Measurements from ENCODE around the gene OSTF1.
A peak's percentile ranks its signal among the peaks of the same experiment; 100 is the strongest.

Gene OSTF1

DNA sequence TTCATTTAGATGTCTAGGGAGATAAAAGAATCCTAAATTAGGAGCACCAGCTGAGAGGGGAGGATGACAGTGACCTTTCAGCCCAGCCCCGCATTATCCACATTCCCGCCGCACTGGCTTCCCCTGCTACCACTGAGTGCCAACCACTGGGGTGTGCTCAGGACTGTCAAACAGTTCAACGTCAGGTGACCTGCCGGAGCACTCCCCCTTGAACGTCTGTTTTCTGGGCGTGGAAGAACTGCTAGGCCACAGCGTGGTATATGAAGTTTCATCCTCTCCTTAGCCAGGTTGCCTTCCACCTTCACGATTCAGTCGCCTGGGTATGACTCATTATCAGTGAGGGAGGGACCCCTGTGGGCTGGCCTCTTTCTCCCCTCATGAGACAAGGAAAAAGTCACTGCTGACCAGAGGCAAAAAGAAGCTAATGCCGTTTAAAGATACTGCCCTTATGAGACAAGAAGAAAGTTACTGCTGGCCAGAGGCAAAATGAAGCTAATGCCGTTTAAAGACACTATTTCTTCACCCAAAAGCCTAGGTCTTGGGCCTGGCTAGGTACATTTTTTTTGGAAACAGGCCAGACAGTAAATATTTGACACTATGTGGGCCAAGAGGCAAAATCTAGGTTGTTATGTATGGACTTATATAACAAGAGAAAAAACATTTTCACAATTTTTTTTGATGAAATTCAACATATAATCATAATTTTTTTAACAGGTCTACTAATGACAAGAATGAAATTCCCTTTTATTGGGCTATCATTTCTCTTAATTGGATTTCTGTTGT, 4.9 kb upstream of the OSTF1 start:
- H3K9ac ChIP-seq (ENCODE audit: low read length in 5 of 5) = no peak overlapping the region
- no peaks in the 10 kb centered on the region for H3K27me3 ChIP-seq (ENCODE audit: control insufficient read depth in 5 of 5, insufficient read depth in 4 of 5, low read length in 5 of 5)
- peak overlapping the region; percentile 48 for H3K27ac ChIP-seq (ENCODE audit: low read depth, low read length)
- H3K9me3 ChIP-seq (ENCODE audit: control insufficient read depth in 5 of 5, low read length in 5 of 5) = no peaks in the 10 kb centered on the region
- no peak overlapping the region for H3K4me3 ChIP-seq (ENCODE audit: low read depth in 1 of 5, low read length in 5 of 5)
- H3K4me1 ChIP-seq (ENCODE audit: control insufficient read depth in 5 of 5, insufficient read depth in 5 of 5, low read length in 5 of 5) = peaks cover 0 to 39% (median 39%) of the 10 kb centered on the region in 5 donors
- peaks cover 5 to 30% (median 14%) of the 10 kb centered on the region in 5 donors for H3K36me3 ChIP-seq (ENCODE audit: control insufficient read depth in 5 of 5, insufficient read depth in 5 of 5, low read length in 5 of 5)

DNA sequence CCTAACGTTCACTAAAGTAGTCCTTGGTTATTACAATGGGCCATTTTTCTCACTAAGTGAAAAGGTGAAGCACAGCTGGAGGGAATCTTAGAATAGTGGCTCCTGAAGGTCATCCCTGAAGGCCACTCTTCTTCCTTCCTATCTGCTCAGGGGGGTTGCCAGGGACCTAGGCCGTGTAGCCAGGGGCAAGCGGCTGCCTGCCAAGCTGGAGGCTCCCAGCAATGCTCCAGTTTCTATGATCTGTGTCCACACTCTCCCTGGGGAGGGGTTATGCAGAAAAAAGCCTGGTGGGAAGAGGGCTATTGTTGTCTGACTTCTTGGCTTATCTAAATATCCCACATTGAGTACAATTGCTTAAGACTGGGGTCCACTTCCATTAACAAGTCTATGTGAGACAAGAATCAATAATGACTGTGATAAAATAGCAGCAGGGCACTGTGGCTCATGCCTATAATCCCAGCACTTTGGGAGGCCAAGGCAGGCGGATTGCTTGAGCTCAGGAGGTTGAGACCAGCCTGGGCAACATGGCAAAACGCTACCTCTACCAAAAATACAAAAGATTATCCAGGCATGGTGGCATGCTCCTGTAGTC, 4.1 kb upstream of the OSTF1 start:
- Histone ChIP-seq H3K27ac (ENCODE audit: low read depth, low read length) (peak overlapping the region; percentile 48), H3K4me3 (ENCODE audit: low read depth in 1 of 5, low read length in 5 of 5) (no peak overlapping the region), H3K9ac (ENCODE audit: low read length in 5 of 5) (peak overlapping the region in 1 of 5 donors; percentile 44), H3K9me3 (ENCODE audit: control insufficient read depth in 5 of 5, low read length in 5 of 5) (no peaks in the 10 kb centered on the region), H3K36me3 (ENCODE audit: control insufficient read depth in 5 of 5, insufficient read depth in 5 of 5, low read length in 5 of 5) (peaks cover 5 to 30% (median 14%) of the 10 kb centered on the region in 5 donors), H3K4me1 (ENCODE audit: control insufficient read depth in 5 of 5, insufficient read depth in 5 of 5, low read length in 5 of 5) (peaks cover 0 to 40% (median 39%) of the 10 kb centered on the region in 5 donors), H3K27me3 (ENCODE audit: control insufficient read depth in 5 of 5, insufficient read depth in 4 of 5, low read length in 5 of 5) (no peaks in the 10 kb centered on the region)

DNA sequence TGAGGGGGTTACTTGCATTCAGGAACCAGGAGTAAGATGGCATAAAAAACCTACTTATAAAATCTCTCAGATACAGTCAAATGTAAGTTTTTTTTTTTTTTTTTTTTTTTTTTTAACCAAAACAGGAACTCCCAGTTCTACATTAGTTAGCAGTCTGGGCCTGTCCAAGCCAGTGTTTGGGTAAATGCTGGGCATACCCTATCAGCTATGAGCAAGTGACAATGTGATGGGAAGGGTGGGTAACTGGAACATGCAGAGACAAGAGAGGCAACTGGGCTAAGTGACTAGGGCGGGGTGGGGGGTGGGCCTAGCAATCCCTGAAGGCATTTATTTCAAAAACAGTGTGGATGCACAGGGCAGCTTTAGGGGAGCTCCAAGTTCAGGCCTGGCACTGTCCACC, 2.7 kb upstream of the OSTF1 start:
- peaks cover 0 to 55% (median 52%) of the 10 kb centered on the region in 5 donors for H3K4me1 ChIP-seq (ENCODE audit: control insufficient read depth in 5 of 5, insufficient read depth in 5 of 5, low read length in 5 of 5)
- H3K27me3 ChIP-seq (ENCODE audit: control insufficient read depth in 5 of 5, insufficient read depth in 4 of 5, low read length in 5 of 5) = no peaks in the 10 kb centered on the region
- H3K27ac ChIP-seq (ENCODE audit: low read depth, low read length) = peak overlapping the region; percentile 90
- no peaks in the 10 kb centered on the region for H3K9me3 ChIP-seq (ENCODE audit: control insufficient read depth in 5 of 5, low read length in 5 of 5)
- H3K9ac ChIP-seq (ENCODE audit: low read length in 5 of 5) = no peak overlapping the region
- H3K4me3 ChIP-seq (ENCODE audit: low read depth in 1 of 5, low read length in 5 of 5) = no peak overlapping the region
- H3K36me3 ChIP-seq (ENCODE audit: control insufficient read depth in 5 of 5, insufficient read depth in 5 of 5, low read length in 5 of 5) = peaks cover under 1 to 19% (median 8%) of the 10 kb centered on the region in 5 donors

DNA sequence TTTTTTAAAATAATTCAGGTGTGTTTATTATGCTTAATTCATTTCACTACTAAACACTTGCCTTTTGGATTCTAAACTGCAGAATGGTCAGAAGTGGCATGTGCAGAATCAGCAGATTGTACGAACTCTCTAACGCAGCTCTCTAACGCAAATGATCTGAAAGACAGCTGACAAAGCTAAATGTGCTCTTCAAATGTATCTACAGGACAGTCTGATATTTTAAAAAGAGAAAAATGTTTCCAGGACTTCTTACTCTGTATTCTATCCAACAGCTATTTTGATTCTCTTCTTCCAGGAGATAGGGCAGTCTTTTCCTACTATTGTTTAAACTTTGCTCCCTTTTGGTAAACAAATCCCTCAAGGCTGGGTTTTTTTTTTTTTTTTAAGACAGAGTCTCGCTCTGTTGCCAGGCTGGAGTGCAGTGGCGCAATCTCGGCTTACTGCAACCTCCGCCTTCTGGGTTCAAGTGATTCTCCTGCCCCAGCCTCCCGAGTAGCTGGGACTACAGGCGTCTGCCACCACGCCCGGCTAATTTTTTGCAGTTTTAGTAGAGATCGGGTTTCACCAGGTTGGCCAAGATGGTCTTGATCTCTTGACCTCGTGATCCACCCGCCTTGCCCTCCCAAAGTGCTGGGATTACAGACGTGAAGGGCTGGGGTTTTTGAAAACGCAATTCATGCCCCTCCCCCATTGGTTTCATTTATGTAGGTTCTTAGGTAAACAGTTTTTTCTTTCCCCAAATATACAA, 1.6 kb upstream of the OSTF1 start:
- H3K9me3 ChIP-seq (ENCODE audit: control insufficient read depth in 5 of 5, low read length in 5 of 5) = no peaks in the 10 kb centered on the region
- H3K9ac ChIP-seq (ENCODE audit: low read length in 5 of 5) = peak overlapping the region; percentile 38 to 94 (median 93)
- peaks cover 0 to 65% (median 58%) of the 10 kb centered on the region in 5 donors for H3K4me1 ChIP-seq (ENCODE audit: control insufficient read depth in 5 of 5, insufficient read depth in 5 of 5, low read length in 5 of 5)
- H3K27me3 ChIP-seq (ENCODE audit: control insufficient read depth in 5 of 5, insufficient read depth in 4 of 5, low read length in 5 of 5) = no peaks in the 10 kb centered on the region
- peak overlapping the region; percentile 86 to 97 (median 94) for H3K4me3 ChIP-seq (ENCODE audit: low read depth in 1 of 5, low read length in 5 of 5)
- H3K36me3 ChIP-seq (ENCODE audit: control insufficient read depth in 5 of 5, insufficient read depth in 5 of 5, low read length in 5 of 5) = peaks cover 0 to 11% (median 7%) of the 10 kb centered on the region in 5 donors
- H3K27ac ChIP-seq (ENCODE audit: low read depth, low read length) = peak overlapping the region; percentile 90

DNA sequence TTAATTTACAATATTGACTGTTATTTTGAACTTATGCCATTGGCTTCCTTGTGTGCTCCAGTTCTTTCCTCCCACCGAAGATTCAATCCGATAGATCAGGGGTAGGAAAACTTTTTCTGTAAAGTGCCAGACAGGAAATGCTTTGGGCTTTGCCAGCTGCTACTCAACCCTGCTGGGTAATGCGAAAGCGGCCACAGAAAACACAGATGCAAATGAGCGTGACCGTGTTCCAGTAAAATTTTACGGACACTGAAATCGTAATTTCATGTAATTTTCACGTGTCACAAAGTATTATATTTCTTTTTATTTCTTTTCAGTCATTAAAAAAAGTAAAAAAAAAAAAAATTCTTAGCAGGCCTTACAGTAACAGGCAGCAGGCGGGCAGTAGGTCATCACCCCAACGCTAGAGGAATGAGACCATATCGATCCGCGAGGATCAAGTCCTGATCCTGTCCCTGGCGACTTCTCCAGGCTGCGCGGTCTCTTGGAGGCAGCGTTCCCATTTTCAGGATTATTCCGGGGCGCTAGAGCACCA, 958 bp upstream of the OSTF1 start:
- peak overlapping the region; percentile 38 to 94 (median 93) for H3K9ac ChIP-seq (ENCODE audit: low read length in 5 of 5)
- no peaks in the 10 kb centered on the region for H3K9me3 ChIP-seq (ENCODE audit: control insufficient read depth in 5 of 5, low read length in 5 of 5)
- no peaks in the 10 kb centered on the region for H3K27me3 ChIP-seq (ENCODE audit: control insufficient read depth in 5 of 5, insufficient read depth in 4 of 5, low read length in 5 of 5)
- H3K36me3 ChIP-seq (ENCODE audit: control insufficient read depth in 5 of 5, insufficient read depth in 5 of 5, low read length in 5 of 5) = peaks cover 0 to 6% (median 4%) of the 10 kb centered on the region in 5 donors
- peak overlapping the region; percentile 86 to 97 (median 94) for H3K4me3 ChIP-seq (ENCODE audit: low read depth in 1 of 5, low read length in 5 of 5)
- peaks cover 0 to 70% (median 55%) of the 10 kb centered on the region in 5 donors for H3K4me1 ChIP-seq (ENCODE audit: control insufficient read depth in 5 of 5, insufficient read depth in 5 of 5, low read length in 5 of 5)
- H3K27ac ChIP-seq (ENCODE audit: low read depth, low read length) = peak overlapping the region; percentile 90

DNA sequence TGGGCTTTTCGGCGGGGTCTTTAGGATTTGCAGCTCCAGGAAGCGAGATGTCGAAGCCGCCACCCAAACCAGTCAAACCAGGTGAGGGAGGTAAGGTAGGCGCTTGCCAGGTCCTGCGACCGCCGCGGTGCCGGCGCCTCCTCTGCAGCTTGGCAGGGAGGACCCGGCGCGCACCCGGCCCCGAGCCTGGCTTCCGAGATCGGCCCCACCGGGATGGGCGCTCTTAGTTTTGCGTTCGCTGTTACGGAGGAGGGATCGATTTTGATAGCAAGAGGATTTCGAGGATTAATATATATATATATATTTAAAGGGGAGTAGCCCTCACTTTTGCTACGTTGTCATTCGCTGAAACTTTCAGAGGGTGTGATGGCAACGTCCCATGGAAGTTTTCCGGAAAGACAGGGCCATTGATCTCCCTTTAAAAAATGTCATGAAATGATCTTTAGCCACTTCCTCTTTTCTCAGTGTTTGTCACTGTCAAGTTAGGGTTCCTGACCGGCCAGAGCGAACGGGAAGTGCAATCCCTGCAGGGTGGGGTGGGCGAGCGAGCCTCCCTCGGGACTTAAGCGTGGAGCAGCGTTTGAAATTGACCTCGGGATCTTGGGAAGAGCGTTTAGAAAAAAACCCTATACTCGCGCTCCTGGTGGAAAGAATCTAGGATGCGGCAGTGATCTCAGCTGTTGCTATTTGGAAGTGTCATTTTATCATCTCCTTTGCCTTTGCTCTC, 495 bp downstream of the OSTF1 start:
- Histone ChIP-seq H3K36me3 (ENCODE audit: control insufficient read depth in 5 of 5, insufficient read depth in 5 of 5, low read length in 5 of 5) (no peaks in the 10 kb centered on the region), H3K27ac (ENCODE audit: low read depth, low read length) (peak overlapping the region; percentile 89), H3K9ac (ENCODE audit: low read length in 5 of 5) (peak overlapping the region; percentile 68 to 96 (median 89)), H3K4me1 (ENCODE audit: control insufficient read depth in 5 of 5, insufficient read depth in 5 of 5, low read length in 5 of 5) (peaks cover 0 to 74% (median 60%) of the 10 kb centered on the region in 5 donors), H3K4me3 (ENCODE audit: low read depth in 1 of 5, low read length in 5 of 5) (peak overlapping the region; percentile 87 to 92 (median 91)), H3K27me3 (ENCODE audit: control insufficient read depth in 5 of 5, insufficient read depth in 4 of 5, low read length in 5 of 5) (no peaks in the 10 kb centered on the region), H3K9me3 (ENCODE audit: control insufficient read depth in 5 of 5, low read length in 5 of 5) (no peaks in the 10 kb centered on the region)

DNA sequence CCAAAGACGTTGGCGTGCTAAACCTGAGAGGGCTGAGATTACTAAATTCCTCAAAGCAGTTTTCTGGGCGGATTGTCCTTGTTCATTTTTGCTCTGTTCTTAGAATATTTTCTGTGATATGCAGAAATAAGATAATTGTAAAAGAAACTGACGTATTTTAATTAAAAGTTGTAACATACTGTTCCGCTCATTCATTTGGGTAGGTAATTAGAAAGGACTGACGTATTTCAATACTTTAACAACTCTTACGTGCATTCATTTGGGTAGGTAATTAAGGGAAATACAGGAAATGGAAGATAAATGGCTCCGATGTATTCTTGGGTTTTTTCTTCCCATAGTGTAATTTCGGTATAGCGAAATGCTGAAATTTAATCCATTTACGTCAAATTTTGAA, 1.1 kb downstream of the OSTF1 start:
- Histone ChIP-seq H3K27ac (ENCODE audit: low read depth, low read length) (peak overlapping the region; percentile 89), H3K9me3 (ENCODE audit: control insufficient read depth in 5 of 5, low read length in 5 of 5) (no peaks in the 10 kb centered on the region), H3K36me3 (ENCODE audit: control insufficient read depth in 5 of 5, insufficient read depth in 5 of 5, low read length in 5 of 5) (no peaks in the 10 kb centered on the region), H3K9ac (ENCODE audit: low read length in 5 of 5) (peak overlapping the region; percentile 43 to 96 (median 89)), H3K27me3 (ENCODE audit: control insufficient read depth in 5 of 5, insufficient read depth in 4 of 5, low read length in 5 of 5) (no peaks in the 10 kb centered on the region), H3K4me1 (ENCODE audit: control insufficient read depth in 5 of 5, insufficient read depth in 5 of 5, low read length in 5 of 5) (peaks cover 0 to 73% (median 57%) of the 10 kb centered on the region in 5 donors), H3K4me3 (ENCODE audit: low read depth in 1 of 5, low read length in 5 of 5) (peak overlapping the region; percentile 87 to 92 (median 91))

DNA sequence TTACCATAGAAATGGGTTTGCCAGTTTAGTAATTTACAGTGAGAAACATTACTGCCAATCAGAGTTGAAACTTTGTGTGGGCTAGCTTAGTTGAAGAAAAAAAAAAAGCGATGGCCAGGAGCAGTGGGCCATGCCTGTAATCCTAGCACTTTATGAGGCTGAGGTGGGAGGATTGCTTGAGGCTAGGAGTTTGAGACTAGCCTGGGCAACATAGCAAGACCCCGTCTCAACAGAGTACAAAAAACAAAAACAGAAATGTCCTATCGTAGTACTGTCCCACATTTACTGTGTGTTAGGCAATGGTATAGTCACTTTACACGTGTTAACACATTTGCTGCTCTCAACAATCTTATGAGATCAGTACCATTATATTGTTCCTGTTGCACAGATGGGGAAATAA, 2.3 kb downstream of the OSTF1 start:
- Histone ChIP-seq H3K4me3 (ENCODE audit: low read depth in 1 of 5, low read length in 5 of 5) (no peak overlapping the region), H3K9ac (ENCODE audit: low read length in 5 of 5) (peak overlapping the region in 1 of 5 donors; percentile 30)

DNA sequence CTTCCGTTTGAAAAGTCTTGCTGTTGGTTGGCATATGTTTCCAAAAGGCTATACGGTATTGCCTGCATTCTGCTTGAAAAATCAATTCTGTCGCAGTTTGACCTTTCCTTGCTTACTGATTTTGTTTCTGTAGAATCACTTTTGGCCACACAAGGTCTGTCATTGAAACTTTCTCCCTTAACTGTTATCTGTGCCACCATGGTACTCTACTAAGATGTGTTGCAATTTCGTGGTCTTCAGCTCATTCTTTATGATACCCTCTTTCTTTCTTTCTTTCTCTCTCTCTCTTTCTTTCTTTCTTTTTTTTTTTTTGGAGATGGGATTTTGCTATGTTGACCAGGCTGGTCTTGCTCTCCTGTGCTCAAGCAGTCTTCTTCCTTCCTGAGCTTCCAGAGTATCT, 4.5 kb downstream of the OSTF1 start:
- Histone ChIP-seq H3K9ac (ENCODE audit: low read length in 5 of 5) (no peak overlapping the region), H3K9me3 (ENCODE audit: control insufficient read depth in 5 of 5, low read length in 5 of 5) (no peaks in the 10 kb centered on the region), H3K27me3 (ENCODE audit: control insufficient read depth in 5 of 5, insufficient read depth in 4 of 5, low read length in 5 of 5) (no peaks in the 10 kb centered on the region), H3K4me3 (ENCODE audit: low read depth in 1 of 5, low read length in 5 of 5) (no peak overlapping the region), H3K36me3 (ENCODE audit: control insufficient read depth in 5 of 5, insufficient read depth in 5 of 5, low read length in 5 of 5) (no peaks in the 10 kb centered on the region), H3K27ac (ENCODE audit: low read depth, low read length) (no peak overlapping the region), H3K4me1 (ENCODE audit: control insufficient read depth in 5 of 5, insufficient read depth in 5 of 5, low read length in 5 of 5) (peaks cover 2 to 67% (median 41%) of the 10 kb centered on the region in 5 donors)

More for the DNA sequence above, 2.3 kb downstream of the OSTF1 start:
- Histone ChIP-seq H3K27me3 (ENCODE audit: control insufficient read depth in 5 of 5, insufficient read depth in 4 of 5, low read length in 5 of 5) (no peaks in the 10 kb centered on the region), H3K36me3 (ENCODE audit: control insufficient read depth in 5 of 5, insufficient read depth in 5 of 5, low read length in 5 of 5) (no peaks in the 10 kb centered on the region), H3K9me3 (ENCODE audit: control insufficient read depth in 5 of 5, low read length in 5 of 5) (no peaks in the 10 kb centered on the region), H3K4me1 (ENCODE audit: control insufficient read depth in 5 of 5, insufficient read depth in 5 of 5, low read length in 5 of 5) (peaks cover 2 to 75% (median 56%) of the 10 kb centered on the region in 5 donors), H3K27ac (ENCODE audit: low read depth, low read length) (no peak overlapping the region)

All from subcutaneous abdominal adipose tissue (tissue), 5 donors.